ENCODE measurements around the gene KIF2C. TPM values are rescaled to one million over a fixed set of nuclear protein-coding genes. Genes with fewer than 3 reads are reported as not detected.

The KIF2C gene
- polyA plus RNA-seq, 3 donors, result 0.13 to 0.29 (median 0.24) TPM

DNA sequence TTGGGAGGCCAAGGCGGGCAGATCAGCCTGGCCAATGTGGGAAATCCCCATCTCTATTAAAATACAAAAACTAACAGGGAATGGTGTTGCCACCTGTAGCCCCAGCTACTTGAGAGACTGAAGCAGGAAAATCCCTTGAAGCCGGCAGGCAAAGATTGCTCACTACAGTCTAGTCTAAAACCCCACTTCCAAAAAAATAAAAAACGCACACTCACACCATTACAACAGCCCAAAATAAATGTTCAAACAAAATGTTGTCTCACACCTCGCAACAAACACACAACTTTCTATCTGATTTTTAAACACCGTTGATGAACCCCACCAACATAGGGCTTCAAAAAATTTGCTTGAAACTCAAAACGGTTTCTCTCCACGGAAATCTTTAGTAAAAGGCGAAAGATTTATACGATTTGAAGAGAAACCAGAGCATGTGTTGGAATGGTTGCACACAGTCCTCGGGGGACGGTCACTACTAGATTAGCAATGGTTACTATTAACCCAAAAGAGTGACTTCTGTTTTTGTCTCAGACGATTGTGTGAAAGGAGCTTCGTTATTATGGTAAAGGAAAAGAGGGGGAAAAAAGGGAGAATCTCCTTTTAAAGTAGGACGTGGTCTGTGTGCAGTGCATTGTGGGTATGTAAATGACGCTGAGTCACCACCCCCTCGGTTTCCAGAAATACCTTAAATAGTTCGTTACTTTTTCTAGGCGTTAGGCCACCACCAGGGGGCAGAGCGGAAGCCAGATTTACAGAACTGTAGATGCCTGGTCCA is 8.7 kb upstream of the KIF2C start, which contains the start of gene RNU5D-1:
TSS of gene RNU5D-1 (minus strand) at position 430 of the 772 bp plus-strand sequence.
- Mint-ChIP-seq H3K9me3 (peaks cover 0 to 3% (median 0%) of the 10 kb centered on the region in 7 donors), H3K36me3 (no peaks in the 10 kb centered on the region), H3K27me3 (ENCODE audit: low read depth in 3 of 3) (peaks cover 0 to 5% (median 0%) of the 10 kb centered on the region in 3 donors), H3K27ac (peak within 1 kb of the TSS; percentile 99 to 100 (median 100)), H3K4me1 (peaks cover 45% of the 10 kb centered on the region), H3K4me3 (peak within 1 kb of the TSS; percentile 32 to 82)
- Histone ChIP-seq H3K27ac (ENCODE audit: low read depth in 1 of 2, low read length in 2 of 2) (peak within 1 kb of the TSS; percentile 75 to 100), H3K9me3 (replicated peaks in 1 of 2; ENCODE audit: control insufficient read depth in 1 of 2, insufficient read depth in 1 of 2, low read length in 2 of 2) (no peaks in the 10 kb centered on the region), H3K4me1 (ENCODE audit: control insufficient read depth in 1 of 2, insufficient read depth in 2 of 2, low read length in 2 of 2) (peaks cover 37 to 40% of the 10 kb centered on the region in 2 donors), H3K4me2 (replicated peaks; ENCODE audit: extremely low read depth, low read length, poor library complexity, severe bottlenecking) (peak within 1 kb of the TSS; percentile 63), H3K79me2 (ENCODE audit: insufficient read depth, low read length) (no peaks in the 10 kb centered on the region), H3K36me3 (replicated peaks in 1 of 2; ENCODE audit: control insufficient read depth in 1 of 2, insufficient read depth in 2 of 2, low read length in 2 of 2) (no peaks in the 10 kb centered on the region), H2AFZ (ENCODE audit: insufficient read depth, low read depth, low read length, poor library complexity, severe bottlenecking) (peak within 1 kb of the TSS; percentile 74), H4K20me1 (ENCODE audit: insufficient read depth, low read length) (no peaks in the 10 kb centered on the region), H3K27me3 (ENCODE audit: control insufficient read depth in 2 of 2, insufficient read depth in 2 of 2, low read length in 2 of 2) (no peaks in the 10 kb centered on the region), H3K4me3 (replicated peaks in 1 of 3; ENCODE audit: low read depth in 2 of 3, low read length in 3 of 3) (peak within 1 kb of the TSS; percentile 29 to 54 (median 40)), H3K9ac (ENCODE audit: insufficient read depth, low read length, poor library complexity, severe bottlenecking) (peak within 1 kb of the TSS; percentile 95)
- TF ChIP-seq, protein P1, sequence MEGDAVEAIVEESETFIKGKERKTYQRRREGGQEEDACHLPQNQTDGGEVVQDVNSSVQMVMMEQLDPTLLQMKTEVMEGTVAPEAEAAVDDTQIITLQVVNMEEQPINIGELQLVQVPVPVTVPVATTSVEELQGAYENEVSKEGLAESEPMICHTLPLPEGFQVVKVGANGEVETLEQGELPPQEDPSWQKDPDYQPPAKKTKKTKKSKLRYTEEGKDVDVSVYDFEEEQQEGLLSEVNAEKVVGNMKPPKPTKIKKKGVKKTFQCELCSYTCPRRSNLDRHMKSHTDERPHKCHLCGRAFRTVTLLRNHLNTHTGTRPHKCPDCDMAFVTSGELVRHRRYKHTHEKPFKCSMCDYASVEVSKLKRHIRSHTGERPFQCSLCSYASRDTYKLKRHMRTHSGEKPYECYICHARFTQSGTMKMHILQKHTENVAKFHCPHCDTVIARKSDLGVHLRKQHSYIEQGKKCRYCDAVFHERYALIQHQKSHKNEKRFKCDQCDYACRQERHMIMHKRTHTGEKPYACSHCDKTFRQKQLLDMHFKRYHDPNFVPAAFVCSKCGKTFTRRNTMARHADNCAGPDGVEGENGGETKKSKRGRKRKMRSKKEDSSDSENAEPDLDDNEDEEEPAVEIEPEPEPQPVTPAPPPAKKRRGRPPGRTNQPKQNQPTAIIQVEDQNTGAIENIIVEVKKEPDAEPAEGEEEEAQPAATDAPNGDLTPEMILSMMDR (IDR thresholded peaks at IDR 0.05), result peak; percentile 90
- intact Hi-C loops (cut with micrococcal nuclease), result loop anchor here (2.0 to 5.0 kb wide), 3 partner anchors 44 to 571 kb away; partner anchors contain the start of gene RPS8 (in 1 of the 2)
- WGBS (ENCODE audit: insufficient coverage), result 0% methylated on average over 7 of the region's 19 CpGs
- DNase-seq, result peak; percentile 93 to 98 (median 97)

DNA sequence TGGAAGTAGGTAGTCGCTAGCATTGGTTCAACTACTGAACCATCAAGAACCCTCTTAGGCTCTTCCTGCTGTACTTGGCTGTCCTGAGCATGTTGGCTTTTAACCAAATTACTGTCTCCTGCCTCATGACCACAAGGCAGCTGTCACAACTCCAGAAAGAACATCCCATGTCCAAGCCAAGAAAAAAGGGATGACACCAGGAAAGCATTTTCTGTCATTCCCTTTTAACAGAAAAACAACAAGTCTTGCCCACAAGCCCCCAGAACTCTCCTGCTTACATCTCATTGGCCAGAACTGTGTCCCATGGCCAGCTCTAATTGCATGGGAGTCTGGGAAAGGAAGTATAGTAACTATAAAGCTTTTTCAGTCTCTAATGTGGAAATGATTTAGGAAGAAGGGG is 6.3 kb upstream of the KIF2C start:
- Mint-ChIP-seq H3K4me1 (peaks cover 31% of the 10 kb centered on the region), H3K27ac (no peak overlapping the region), H3K9me3 (peaks cover 0 to 3% (median 0%) of the 10 kb centered on the region in 7 donors), H3K36me3 (no peaks in the 10 kb centered on the region), H3K27me3 (ENCODE audit: low read depth in 3 of 3) (peaks cover 0 to 5% (median 4%) of the 10 kb centered on the region in 3 donors), H3K4me3 (no peak overlapping the region)
- Histone ChIP-seq H3K4me1 (ENCODE audit: control insufficient read depth in 1 of 2, insufficient read depth in 2 of 2, low read length in 2 of 2) (peaks cover 29 to 30% of the 10 kb centered on the region in 2 donors), H3K79me2 (ENCODE audit: insufficient read depth, low read length) (no peaks in the 10 kb centered on the region), H3K27me3 (ENCODE audit: control insufficient read depth in 2 of 2, insufficient read depth in 2 of 2, low read length in 2 of 2) (no peaks in the 10 kb centered on the region), H3K9ac (ENCODE audit: insufficient read depth, low read length, poor library complexity, severe bottlenecking) (no peak overlapping the region), H3K36me3 (replicated peaks in 1 of 2; ENCODE audit: control insufficient read depth in 1 of 2, insufficient read depth in 2 of 2, low read length in 2 of 2) (no peaks in the 10 kb centered on the region), H3K4me3 (replicated peaks in 1 of 3; ENCODE audit: low read depth in 2 of 3, low read length in 3 of 3) (no peak overlapping the region), H3K9me3 (replicated peaks in 1 of 2; ENCODE audit: control insufficient read depth in 1 of 2, insufficient read depth in 1 of 2, low read length in 2 of 2) (no peaks in the 10 kb centered on the region), H3K27ac (ENCODE audit: low read depth in 1 of 2, low read length in 2 of 2) (no peak overlapping the region), H3K4me2 (replicated peaks; ENCODE audit: extremely low read depth, low read length, poor library complexity, severe bottlenecking) (no peak overlapping the region), H4K20me1 (ENCODE audit: insufficient read depth, low read length) (no peaks in the 10 kb centered on the region), H2AFZ (ENCODE audit: insufficient read depth, low read depth, low read length, poor library complexity, severe bottlenecking) (no peak overlapping the region)
- intact Hi-C loops (cut with micrococcal nuclease), result loop anchor here (5.0 kb wide), 2 partner anchors 89 to 569 kb away; no protein-coding TSS in a partner anchor
- DNase-seq, result no peak
- no CpG with 5 or more reads among the region's 1 CpG for WGBS (ENCODE audit: insufficient coverage)
- TF ChIP-seq, protein P1 (IDR thresholded peaks at IDR 0.05), result no peak

Data from CD14-positive monocyte (primary cell).